Measurements from ENCODE around the gene SHTN1.

GRCh38 chr10:116972131-116972530 lies 32.9 kb downstream of the SHTN1 start:
- TF ChIP-seq POLR2AphosphoS5 (IDR thresholded peaks at IDR 0.05; ENCODE audit: low read depth, low read length) (no peak), CTCF (IDR thresholded peaks at IDR 0.05) (no peak)
